Activated naive CD4-positive, alpha-beta T cell treated with anti-CD3 and anti-CD28 coated beads, Interleukin-2, amount 50 U/mL, for 24 hours (primary cell): ENCODE data around the gene C1orf226.
"Not testable (repeated sequence)": the region's sequence is repeated elsewhere in the genome, so short reads cannot be mapped to it uniquely, and the experiment has no call there.

Experiments
- H3K27ac Mint-ChIP-seq: one replicate; pipeline ENCODE4 v1.8.0; 2021; ENCODE audit warnings: mild to moderate bottlenecking, mixed read lengths
- H3K27me3 Mint-ChIP-seq: one replicate; pipeline ENCODE4 v1.8.0; 2021; ENCODE audit warnings: mixed read lengths
- H3K36me3 Mint-ChIP-seq: one replicate; pipeline ENCODE4 v1.8.0; 2021; ENCODE audit warnings: mixed read lengths
- H3K4me1 Mint-ChIP-seq: one replicate; pipeline ENCODE4 v1.8.0; 2021; ENCODE audit warnings: mixed read lengths
- H3K4me3 Mint-ChIP-seq: one replicate; pipeline ENCODE4 v1.8.0; 2021; ENCODE audit warnings: mild to moderate bottlenecking, mixed read lengths
- H3K9me3 Mint-ChIP-seq: one replicate; pipeline ENCODE4 v1.8.0; 2021; ENCODE audit warnings: mixed read lengths

Gene C1orf226

DNA sequence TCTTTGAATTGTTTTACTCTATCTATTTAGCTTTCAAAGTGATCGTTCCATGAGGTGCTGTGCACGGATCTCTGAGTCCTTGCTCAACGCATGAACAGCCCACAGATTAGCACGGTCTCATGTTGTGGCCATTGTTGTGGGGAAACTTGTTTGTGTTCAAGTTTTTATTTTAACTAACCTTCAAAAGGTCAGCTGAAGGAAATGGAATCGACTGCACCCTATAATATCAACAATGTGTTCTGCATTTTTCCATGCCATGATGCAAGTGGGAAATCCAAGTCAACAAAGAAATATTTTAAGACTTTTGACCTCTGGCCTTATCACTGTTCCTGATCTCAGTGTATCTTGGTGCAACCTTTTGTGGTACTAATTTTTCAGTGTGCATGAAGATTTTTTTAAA is 24.3 kb downstream of the C1orf226 start:
- Mint-ChIP-seq H3K4me1 (no peaks in the 10 kb centered on the region), H3K36me3 (no peaks in the 10 kb centered on the region), H3K27me3 (peaks cover 12% of the 10 kb centered on the region), H3K4me3 (no peak overlapping the region), H3K9me3 (no peaks in the 10 kb centered on the region), H3K27ac (no peak overlapping the region)

DNA sequence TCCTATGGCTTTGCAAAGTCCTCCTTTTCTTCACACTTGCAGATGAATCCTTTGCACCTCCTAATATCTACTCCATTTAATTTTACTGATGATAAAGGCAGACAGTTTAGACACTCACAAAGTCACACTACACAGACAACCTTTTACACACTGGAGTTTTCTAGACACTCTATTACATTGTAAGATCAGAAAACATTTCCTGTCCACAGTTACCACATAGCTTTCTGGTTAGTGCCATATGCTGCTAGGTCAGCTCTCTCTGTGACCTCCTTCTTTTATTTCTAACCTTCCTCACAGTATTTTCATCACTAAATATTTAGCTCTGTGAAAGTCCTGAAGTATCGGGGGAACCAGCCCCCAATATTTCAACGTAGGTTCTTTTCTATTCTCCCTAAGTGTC is 25.3 kb downstream of the C1orf226 start:
- no peaks in the 10 kb centered on the region for H3K4me1 Mint-ChIP-seq
- no peaks in the 10 kb centered on the region for H3K9me3 Mint-ChIP-seq

DNA sequence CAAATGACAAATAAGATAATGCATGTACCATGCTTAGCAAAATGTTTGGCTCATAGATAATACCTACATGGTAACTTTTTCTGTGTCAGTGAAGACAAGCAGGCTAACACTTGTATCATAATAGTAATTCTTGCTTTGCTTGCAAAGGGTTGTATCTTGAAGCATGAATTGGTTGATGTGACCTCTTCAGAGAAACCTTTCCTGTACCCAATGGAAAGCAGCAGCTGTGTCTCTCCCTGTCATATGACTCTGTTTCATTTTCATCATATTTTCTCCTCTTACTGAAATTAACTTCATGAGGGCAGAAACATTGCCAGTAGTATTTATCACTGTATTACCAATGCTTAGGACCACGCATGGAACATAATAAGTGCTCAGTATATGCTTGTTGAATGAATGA is 26.0 kb downstream of the C1orf226 start:
- Mint-ChIP-seq H3K27ac (no peak overlapping the region), H3K9me3 (no peaks in the 10 kb centered on the region), H3K4me1 (no peaks in the 10 kb centered on the region), H3K4me3 (peak overlapping the region; percentile 8), H3K27me3 (peaks cover 14% of the 10 kb centered on the region), H3K36me3 (no peaks in the 10 kb centered on the region)

More for the DNA sequence above, 25.3 kb downstream of the C1orf226 start:
- Mint-ChIP-seq H3K27me3 (peaks cover 16% of the 10 kb centered on the region), H3K36me3 (no peaks in the 10 kb centered on the region), H3K4me3 (peak overlapping the region; percentile 37), H3K27ac (no peak overlapping the region)

DNA sequence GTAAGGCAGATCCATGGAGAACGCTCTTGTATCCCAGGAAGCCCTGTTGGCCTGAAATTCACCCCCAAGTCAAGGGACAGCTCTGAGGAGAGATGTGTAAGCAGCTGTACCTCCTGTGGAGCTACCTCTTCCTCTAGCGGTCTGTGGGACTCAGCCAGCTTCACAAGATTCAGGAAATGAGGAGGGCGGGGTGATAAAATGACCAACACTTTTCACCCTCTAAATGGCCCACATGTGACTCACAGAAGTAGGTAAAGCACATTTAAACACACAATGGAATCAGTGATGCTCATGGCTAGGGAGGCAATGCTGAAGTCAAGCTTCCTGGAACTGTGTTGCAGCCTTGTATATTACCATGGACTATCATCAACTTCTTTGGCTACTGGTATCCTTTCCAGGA is 30.5 kb downstream of the C1orf226 start, which contains the start of gene SH2D1B:
Gene SH2D1B (minus strand): TSS at position 135 of the 400 bp plus-strand sequence. CDS start 120 bp downstream, at position 15.
- Mint-ChIP-seq H3K27ac (no peak within 1 kb of the TSS), H3K4me3 (peak within 1 kb of the TSS; percentile 73), H3K36me3 (no peaks in the 10 kb centered on the region), H3K27me3 (peaks cover 16% of the 10 kb centered on the region), H3K9me3 (no peaks in the 10 kb centered on the region), H3K4me1 (no peaks in the 10 kb centered on the region)

DNA sequence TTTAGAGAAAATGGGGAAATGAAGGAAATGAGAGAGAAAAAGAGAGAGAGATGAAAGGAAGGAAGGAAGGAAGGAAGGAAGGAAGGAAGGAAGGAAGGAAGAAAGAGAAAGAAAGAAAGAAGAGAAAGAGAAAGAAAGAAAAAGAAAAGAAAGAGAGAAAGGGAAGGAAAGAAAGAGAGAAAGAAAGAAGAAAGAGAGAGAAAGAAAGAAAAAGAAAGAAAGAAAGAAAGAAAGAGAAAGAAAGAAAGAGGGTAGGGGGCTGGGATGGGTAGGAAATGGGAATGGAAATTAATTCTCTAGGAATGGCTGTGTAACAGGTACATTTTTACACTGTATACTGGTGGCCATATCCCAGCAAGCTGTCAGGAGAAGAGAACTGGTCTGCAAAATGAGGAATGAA is 34.7 kb downstream of the C1orf226 start:
- peaks cover 13% of the 10 kb centered on the region for H3K27me3 Mint-ChIP-seq
- no peak overlapping the region for H3K4me3 Mint-ChIP-seq
- H3K4me1 Mint-ChIP-seq = no peaks in the 10 kb centered on the region
- H3K36me3 Mint-ChIP-seq = no peaks in the 10 kb centered on the region
- no peaks in the 10 kb centered on the region for H3K9me3 Mint-ChIP-seq
- H3K27ac Mint-ChIP-seq = no peak overlapping the region

DNA sequence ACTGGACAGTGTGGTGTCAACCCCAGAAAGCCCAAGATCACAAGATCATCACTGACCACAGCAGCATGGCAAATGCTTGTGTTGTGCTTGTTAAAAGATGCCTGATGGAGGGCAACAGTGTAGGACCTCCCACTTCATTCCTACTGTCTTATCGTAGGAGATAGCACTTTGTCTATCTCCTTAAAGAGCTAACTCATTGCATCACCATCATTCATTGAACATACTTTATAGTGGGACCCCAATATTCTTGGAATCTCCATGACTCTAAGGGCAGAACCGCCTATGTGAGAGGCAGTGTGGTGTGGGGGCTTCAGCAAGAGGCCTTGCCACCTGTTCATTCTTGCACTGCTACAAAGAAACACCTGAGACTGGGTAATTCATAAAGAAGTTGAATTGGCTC is 35.4 kb downstream of the C1orf226 start:
- H3K27ac Mint-ChIP-seq = no peak overlapping the region
- no peaks in the 10 kb centered on the region for H3K4me1 Mint-ChIP-seq
- peaks cover 14% of the 10 kb centered on the region for H3K27me3 Mint-ChIP-seq
- H3K4me3 Mint-ChIP-seq = no peak overlapping the region
- no peaks in the 10 kb centered on the region for H3K36me3 Mint-ChIP-seq
- H3K9me3 Mint-ChIP-seq = no peaks in the 10 kb centered on the region

DNA sequence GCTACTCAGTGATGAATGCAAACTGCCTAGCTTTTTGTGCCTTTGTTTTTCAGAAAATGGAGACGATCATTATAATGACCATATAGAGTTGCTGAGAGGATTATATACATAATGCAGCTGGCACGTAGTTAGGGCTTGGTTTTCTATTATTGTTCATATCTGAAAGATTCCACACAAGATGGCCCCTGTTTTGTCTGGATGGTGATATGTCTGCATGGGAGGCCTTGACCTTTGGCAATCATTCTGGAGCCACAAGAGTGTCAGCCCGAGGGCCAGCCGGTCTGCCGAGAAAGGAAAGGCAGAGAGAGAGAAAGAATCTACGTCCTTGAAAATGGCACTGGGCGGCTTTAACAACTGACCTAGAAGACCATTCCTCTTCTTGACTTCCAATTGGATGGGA is 36.1 kb downstream of the C1orf226 start:
- Mint-ChIP-seq H3K36me3 (no peaks in the 10 kb centered on the region), H3K27ac (no peak overlapping the region), H3K27me3 (peaks cover 15% of the 10 kb centered on the region), H3K4me3 (no peak overlapping the region), H3K9me3 (no peaks in the 10 kb centered on the region), H3K4me1 (no peaks in the 10 kb centered on the region)

DNA sequence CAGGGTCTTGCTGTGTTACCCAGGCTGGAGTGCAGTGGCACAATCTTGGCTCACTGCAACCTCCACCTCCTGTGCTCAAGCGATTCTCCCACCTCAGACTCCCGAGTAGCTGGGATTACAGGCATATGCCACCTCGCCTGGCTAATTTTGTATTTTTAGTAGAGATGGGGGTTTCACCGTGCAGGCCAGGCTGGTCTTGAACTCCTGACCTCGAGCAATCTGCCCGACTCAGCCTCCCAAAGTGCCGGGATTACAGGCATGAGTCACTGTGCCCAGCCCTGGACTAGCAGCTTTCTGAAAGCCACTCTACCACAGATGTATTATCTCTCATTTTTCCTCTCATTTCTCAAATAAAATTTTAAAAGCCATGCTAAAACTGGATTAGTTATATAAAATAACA is 37.1 kb downstream of the C1orf226 start:
- H3K27me3 Mint-ChIP-seq = peaks cover 16% of the 10 kb centered on the region
- not testable (repeated sequence) for H3K36me3 Mint-ChIP-seq, H3K4me1 Mint-ChIP-seq, H3K9me3 Mint-ChIP-seq, H3K4me3 Mint-ChIP-seq, H3K27ac Mint-ChIP-seq

GRCh38 chr1:162419450-162419931 is 38.0 kb downstream of the C1orf226 start:
- H3K36me3 Mint-ChIP-seq, H3K4me1 Mint-ChIP-seq, H3K4me3 Mint-ChIP-seq, H3K9me3 Mint-ChIP-seq, H3K27ac Mint-ChIP-seq: not testable (repeated sequence)
- H3K27me3 Mint-ChIP-seq = peaks cover 20% of the 10 kb centered on the region

DNA sequence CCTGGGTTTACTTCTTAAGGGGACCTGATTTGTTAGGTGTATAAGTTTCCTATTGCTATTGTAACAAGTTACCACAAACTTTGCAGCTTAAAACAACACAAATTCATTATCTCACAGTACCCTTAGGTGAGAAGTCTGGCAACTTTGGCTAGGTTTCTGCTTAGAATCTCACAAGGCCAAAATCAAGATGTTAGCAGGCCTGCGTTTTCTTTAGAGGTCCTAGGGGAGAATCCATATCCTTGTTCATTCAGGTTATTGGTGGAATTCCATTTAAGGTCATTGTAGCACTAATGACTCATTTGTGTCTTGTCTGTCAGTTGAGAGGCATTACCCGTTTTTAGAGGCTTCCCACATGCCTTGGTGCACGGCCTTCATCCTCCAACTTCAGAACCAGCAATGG is 38.6 kb downstream of the C1orf226 start:
- Mint-ChIP-seq H3K27me3 (peaks cover 22% of the 10 kb centered on the region), H3K4me3 (no peak overlapping the region), H3K27ac (no peak overlapping the region), H3K9me3 (no peaks in the 10 kb centered on the region), H3K4me1 (no peaks in the 10 kb centered on the region), H3K36me3 (no peaks in the 10 kb centered on the region)

DNA sequence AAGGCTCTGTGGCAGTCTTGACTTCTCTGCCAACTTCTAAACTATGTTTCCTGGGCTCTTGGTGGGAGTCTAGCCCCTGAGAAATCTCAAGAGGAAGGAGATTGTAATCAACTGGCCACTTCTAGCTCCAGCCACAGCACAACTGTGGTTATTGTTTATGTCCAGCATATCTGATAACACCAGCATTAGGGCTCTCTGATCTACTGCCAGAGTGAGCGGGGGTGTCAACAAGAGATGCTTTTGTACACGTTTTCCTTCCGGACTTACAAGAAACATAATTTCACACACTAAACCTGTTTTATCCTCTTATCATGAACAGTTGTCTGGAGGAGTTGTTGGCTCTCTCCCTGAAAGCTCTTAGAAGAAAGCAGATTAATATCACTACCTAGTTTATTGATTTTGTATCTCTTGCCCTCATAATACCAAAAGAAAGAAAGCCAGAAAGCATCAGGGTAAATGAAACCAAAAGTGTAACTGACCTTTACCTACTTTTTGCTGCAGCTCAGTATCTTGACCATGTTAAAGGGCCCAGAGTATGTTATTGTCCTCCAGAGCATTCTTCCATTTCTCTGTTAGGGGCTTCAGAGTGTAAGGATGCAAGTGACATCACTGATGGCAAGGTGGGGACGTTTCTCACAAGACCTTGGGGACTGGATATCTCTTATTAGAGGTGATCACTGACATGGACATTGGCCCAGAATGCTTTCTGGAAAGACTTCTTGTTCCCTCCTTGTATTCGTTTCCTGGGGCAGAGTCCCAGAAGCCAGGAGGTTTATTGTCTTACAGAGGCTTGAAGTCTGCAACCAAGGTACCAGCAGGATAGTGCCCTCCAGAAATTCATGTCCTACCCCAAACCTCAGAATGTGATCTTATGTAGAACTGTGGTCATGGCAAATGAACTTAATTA is 40.0 kb downstream of the C1orf226 start:
- peaks cover 19% of the 10 kb centered on the region for H3K27me3 Mint-ChIP-seq
- no peak overlapping the region for H3K4me3 Mint-ChIP-seq
- H3K27ac Mint-ChIP-seq = no peak overlapping the region
- H3K9me3 Mint-ChIP-seq = no peaks in the 10 kb centered on the region
- H3K4me1 Mint-ChIP-seq = no peaks in the 10 kb centered on the region
- H3K36me3 Mint-ChIP-seq = no peaks in the 10 kb centered on the region

DNA sequence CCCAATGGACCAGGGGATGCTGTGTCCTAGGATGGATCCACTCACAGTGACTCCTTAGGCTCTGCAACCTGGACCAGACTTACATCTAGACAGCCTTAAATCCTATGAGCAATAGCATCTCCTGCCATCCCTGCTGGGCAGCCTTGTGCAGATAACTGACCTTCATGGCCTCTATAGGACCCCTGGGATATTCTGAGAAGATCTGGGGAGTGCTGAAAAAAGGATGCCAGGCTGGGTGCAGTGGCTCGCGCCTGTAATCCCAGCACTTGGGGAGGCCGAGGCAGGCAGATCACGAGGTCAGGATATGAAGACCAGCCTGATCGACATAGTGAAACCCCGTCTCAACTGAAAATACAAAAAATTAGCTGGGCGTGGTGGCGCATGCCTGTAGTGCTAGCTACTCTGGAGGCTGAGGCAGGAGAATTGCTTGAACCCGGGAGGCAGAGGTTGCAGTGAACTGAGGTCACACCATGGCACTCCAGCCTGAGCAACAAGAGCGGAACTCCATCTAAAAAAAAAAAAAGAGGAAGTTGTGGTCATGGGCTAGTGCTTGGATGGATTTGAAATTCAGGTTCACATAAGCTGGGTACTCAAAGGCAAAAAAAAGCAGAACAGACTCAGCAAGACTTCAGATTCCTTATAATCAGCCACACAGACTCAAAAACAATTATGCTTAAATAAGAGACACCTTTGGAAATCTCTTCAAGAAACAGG is 41.3 kb downstream of the C1orf226 start:
- Mint-ChIP-seq H3K36me3 (no peaks in the 10 kb centered on the region), H3K4me3 (no peak overlapping the region), H3K4me1 (no peaks in the 10 kb centered on the region), H3K9me3 (no peaks in the 10 kb centered on the region), H3K27ac (no peak overlapping the region), H3K27me3 (peaks cover 18% of the 10 kb centered on the region)

DNA sequence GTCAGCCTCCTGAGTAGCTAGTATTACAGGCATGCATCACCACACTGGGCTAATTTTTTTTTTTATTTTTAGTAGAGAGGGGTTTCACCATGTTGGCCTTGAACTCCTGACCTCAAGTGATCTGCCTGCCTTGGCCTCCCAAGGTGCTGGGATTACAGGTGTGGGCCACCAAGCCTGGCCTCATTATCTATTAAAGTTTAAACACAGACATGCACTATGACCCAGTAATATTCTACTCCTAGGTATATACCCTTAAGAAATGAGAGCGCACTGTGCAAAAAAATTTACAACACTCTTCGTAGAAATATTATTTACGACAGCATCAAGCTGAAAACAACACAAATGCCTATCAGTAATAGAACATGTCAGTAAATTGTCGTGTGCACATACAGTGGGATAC is 49.1 kb downstream of the C1orf226 start:
- H3K27me3 Mint-ChIP-seq = peaks cover 1% of the 10 kb centered on the region
- H3K9me3 Mint-ChIP-seq = no peaks in the 10 kb centered on the region
- no peak overlapping the region for H3K4me3 Mint-ChIP-seq
- no peaks in the 10 kb centered on the region for H3K4me1 Mint-ChIP-seq
- H3K27ac Mint-ChIP-seq = no peak overlapping the region
- no peaks in the 10 kb centered on the region for H3K36me3 Mint-ChIP-seq

GRCh38 chr1:162432977-162433713 is 51.6 kb downstream of the C1orf226 start:
- H3K27me3 Mint-ChIP-seq, H3K4me3 Mint-ChIP-seq, H3K9me3 Mint-ChIP-seq, H3K27ac Mint-ChIP-seq, H3K4me1 Mint-ChIP-seq, H3K36me3 Mint-ChIP-seq: not testable (repeated sequence)
